H4 (cell line): Measurements from ENCODE around the gene SMYD5. TPM values are rescaled to one million over a fixed set of nuclear protein-coding genes. Genes with fewer than 3 reads are reported as not detected.

Experiments
- total RNA-seq: library from RNA; depleted of rRNA; stranded (reverse); fragments of >200 nt; shearing (Covaris generic); gene quantifications from 2 replicates; pipeline ENCODE4 v1.2.3, GENCODE V29; 2014; rRNA removed

The SMYD5 gene
- total RNA-seq, 1 experiment from 2014 or later = 24.6 TPM

Other genes with a start within 250 kb of the SMYD5 start
- 8.6 and 11.1 TPM in 2 replicates for gene SFXN5, start 142.5 kb upstream of the SMYD5 start, total RNA-seq
- 7.9 and 11.5 TPM in 2 replicates for gene RAB11FIP5, start 101.3 kb upstream of the SMYD5 start, total RNA-seq
- gene NOTO, start 11.7 kb upstream of the SMYD5 start, total RNA-seq = not detected in 2 replicates
- 26.6 and 49.4 TPM in 2 replicates for gene PRADC1, start 19.0 kb downstream of the SMYD5 start, total RNA-seq
- gene CCT7, start 20.1 kb downstream of the SMYD5 start, total RNA-seq = 534 and 543 TPM in 2 replicates
- gene FBXO41, start 70.2 kb downstream of the SMYD5 start, total RNA-seq = 0.99 and 2.3 TPM in 2 replicates
- gene EGR4, start 79.3 kb downstream of the SMYD5 start, total RNA-seq = not detected in 2 replicates
- 6.2 and 8.3 TPM in 2 replicates for gene ALMS1, start 171.6 kb downstream of the SMYD5 start, total RNA-seq